T-cell (primary cell): ENCODE data around the gene ATG3. TPM values are rescaled to one million over a fixed set of nuclear protein-coding genes. Genes with fewer than 3 reads are reported as not detected.

ENCODE experiments used
- ATAC-seq, 4 experiments: fragments of 200-7000 bp in 3 of 4; fragments of 150-1000 bp in 1 of 4; cut with Tn5 transposase; replicated peaks in 1 of 4; 1 replicate in 3 of 4; 2 replicates in 1 of 4; pipeline ENCODE4 v1.10.0; 2021; ENCODE audit warnings: moderate library complexity in 3 of 4, mild to moderate bottlenecking in 2 of 4, moderate number of reproducible peaks in 1 of 4
- CTCF ChIA-PET, 2 donors: fragments of 300-600 bp; sonication (Branson Sonifier 250); formaldehyde crosslinking; loops; one replicate each; lab custom pipeline; 2022; ENCODE audit warnings: antibody characterized with exemption in 2 of 2; lab: Charles Lee
- POLR2A ChIA-PET, 2 donors: fragments of 300-600 bp; sonication (Branson Sonifier 250); formaldehyde crosslinking; loops; one replicate each; lab custom pipeline; 2022; ENCODE audit warnings: antibody characterized with exemption in 2 of 2; lab: Charles Lee
- DNase-seq, 35 experiments: peaks; one replicate each; pipeline versions ENCODE4 v3.0.0 to v3.0.0-alpha.2; 2013 to 2023
- H3K27ac ChIP-seq: one replicate; pipeline ENCODE4 v1.5.1; 2013; ENCODE audit warnings: low read length
- H3K27me3 ChIP-seq, 2 experiments: replicated peaks in 1 of 2; 1 replicate in 1 of 2; 2 replicates in 1 of 2; pipeline versions ENCODE4 v1.6.1 to v1.7.0; 2013; ENCODE audit warnings: low read length in 1 of 2, mixed read lengths in 1 of 2; ENCODE audit not compliant: control insufficient read depth in 2 of 2, insufficient read depth in 2 of 2; ENCODE audit errors: extremely low read depth in 1 of 2
- H3K36me3 ChIP-seq, 2 donors: 1 replicate in 1 of 2; 2 replicates in 1 of 2; pipeline versions ENCODE4 v1.6.1 to v1.7.0; 2013; ENCODE audit warnings: low read length in 1 of 2; ENCODE audit not compliant: control insufficient read depth in 2 of 2, insufficient read depth in 1 of 2; ENCODE audit errors: extremely low read depth in 1 of 2
- H3K4me1 ChIP-seq, 2 experiments: 1 replicate in 1 of 2; 2 replicates in 1 of 2; pipeline versions ENCODE4 v1.6.1 to v1.7.0; 2013; ENCODE audit warnings: low read length in 2 of 2, mixed read lengths in 1 of 2; ENCODE audit not compliant: insufficient read depth in 2 of 2, control insufficient read depth in 1 of 2; ENCODE audit errors: extremely low read depth in 1 of 2
- H3K4me3 ChIP-seq, 2 donors: 1 replicate in 1 of 2; 2 replicates in 1 of 2; pipeline versions ENCODE4 v1.5.1 to v1.7.0; 2013; ENCODE audit warnings: mild to moderate bottlenecking in 2 of 2, low read length in 1 of 2, moderate library complexity in 1 of 2; ENCODE audit not compliant: control insufficient read depth in 1 of 2; ENCODE audit errors: extremely low read depth in 1 of 2
- H3K9me3 ChIP-seq: 2 replicates; pipeline ENCODE4 v1.7.0; 2013
- H3K27ac Mint-ChIP-seq, 2 donors: one replicate each; pipeline ENCODE4 v1.8.0; 2020 to 2021; ENCODE audit warnings: mild to moderate bottlenecking in 2 of 2, mixed read lengths in 2 of 2
- H3K27me3 Mint-ChIP-seq, 2 donors: one replicate each; pipeline ENCODE4 v1.8.0; 2021 to 2022; ENCODE audit warnings: mixed read lengths in 2 of 2
- H3K36me3 Mint-ChIP-seq: one replicate; pipeline ENCODE4 v1.8.0; 2021; ENCODE audit warnings: mixed read lengths
- H3K4me1 Mint-ChIP-seq, 3 donors: one replicate each; pipeline ENCODE4 v1.8.0; 2020 to 2022; ENCODE audit warnings: mixed read lengths in 3 of 3, mild to moderate bottlenecking in 1 of 3
- H3K4me3 Mint-ChIP-seq, 3 donors: one replicate each; pipeline ENCODE4 v1.8.0; 2020 to 2022; ENCODE audit warnings: mild to moderate bottlenecking in 3 of 3, mixed read lengths in 3 of 3, moderate library complexity in 3 of 3
- H3K9me3 Mint-ChIP-seq, 3 donors: one replicate each; pipeline ENCODE4 v1.8.0; 2020 to 2022; ENCODE audit warnings: mixed read lengths in 3 of 3
- WGBS: methylation state at CpG from one replicate; pipeline ENCODE4 v1.1.5; 2013; ENCODE audit warnings: missing lambda C conversion rate; ENCODE audit not compliant: insufficient coverage; 5-methylcytosine and 5-hydroxymethylcytosine counted together
- total RNA-seq, 35 experiments: library from RNA in 6 of 35; stranded (reverse) in 6 of 35; fragments of 120-200 nt in 1 of 35; gene quantifications; one replicate each; pipeline versions ENCODE4 v1.2.1 to v1.2.4 and lab custom pipeline; 2013 to 2026

ATG3 gene
- total RNA-seq, 5 donors from 2014 or later (not counting 1 experiment from before 2014, with no cell fraction given): 40.5 to 51.1 (median 49.0) TPM

GRCh38 chr3:112602217-112602838 is 40.6 kb upstream of the ATG3 start:
- ATAC-seq (no peak), DNase-seq (no peak)
- Histone ChIP-seq H3K27me3 (no peaks in the 10 kb centered on the region), H3K4me3 (no peak overlapping the region), H3K36me3 (no peaks in the 10 kb centered on the region), H3K4me1 (peaks cover 0 to 5% of the 10 kb centered on the region in 2 experiments), H3K9me3 (no peaks in the 10 kb centered on the region), H3K27ac (no peak overlapping the region)
- H3K4me1 Mint-ChIP-seq: peaks cover 0 to 20% (median 8%) of the 10 kb centered on the region in 3 donors
- H3K36me3 Mint-ChIP-seq: peaks cover 11% of the 10 kb centered on the region
- POLR2A ChIA-PET: no interaction called here
- peaks cover 0 to 1% of the 10 kb centered on the region in 2 donors for H3K27me3 Mint-ChIP-seq
- H3K4me3 Mint-ChIP-seq: no peak overlapping the region
- no peak overlapping the region for H3K27ac Mint-ChIP-seq
- CTCF ChIA-PET: no interaction called here
- no peaks in the 10 kb centered on the region for H3K9me3 Mint-ChIP-seq

DNA sequence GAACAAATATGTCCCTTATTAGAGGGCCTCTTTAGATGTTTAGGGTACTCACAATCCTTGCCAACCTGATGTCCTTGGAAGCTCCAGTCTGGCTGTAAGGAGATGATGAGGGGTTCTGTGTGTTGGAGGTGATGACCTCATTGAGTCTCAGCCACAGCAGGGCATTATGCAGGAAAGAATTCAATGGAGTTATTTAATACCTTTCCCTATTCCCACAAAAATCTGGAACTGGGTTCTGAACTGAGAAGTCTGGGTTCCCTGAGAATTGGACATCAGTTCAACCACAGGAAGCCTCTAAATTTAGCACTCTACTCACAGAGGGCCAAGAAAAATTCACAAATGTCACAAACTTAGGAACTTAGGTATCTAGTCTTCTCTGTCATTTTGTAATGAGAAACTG is 37.0 kb upstream of the ATG3 start:
- no peaks in the 10 kb centered on the region for H3K9me3 Mint-ChIP-seq
- H3K27me3 ChIP-seq: no peaks in the 10 kb centered on the region
- ChIA-PET POLR2A (no interaction called here), CTCF (no interaction called here)
- peaks cover 24% of the 10 kb centered on the region for H3K36me3 Mint-ChIP-seq
- ATAC-seq: no peak
- no peaks in the 10 kb centered on the region for H3K27me3 Mint-ChIP-seq
- no peak for DNase-seq
- no peaks in the 10 kb centered on the region for H3K4me1 ChIP-seq
- H3K4me1 Mint-ChIP-seq: peaks cover 0 to 10% (median 1%) of the 10 kb centered on the region in 3 donors
- no peaks in the 10 kb centered on the region for H3K9me3 ChIP-seq
- no peak overlapping the region for H3K27ac ChIP-seq
- no peak overlapping the region for H3K27ac Mint-ChIP-seq
- H3K36me3 ChIP-seq: peaks cover 0 to 2% of the 10 kb centered on the region in 2 donors
- H3K4me3 ChIP-seq: no peak overlapping the region
- H3K4me3 Mint-ChIP-seq: no peak overlapping the region

GRCh38 chr3:112597945-112598344 is 36.2 kb upstream of the ATG3 start:
- H3K9me3 ChIP-seq: no peaks in the 10 kb centered on the region
- H3K27me3 Mint-ChIP-seq: no peaks in the 10 kb centered on the region
- H3K36me3 ChIP-seq: peaks cover 0 to 8% of the 10 kb centered on the region in 2 donors
- no CpG with 5 or more reads among the region's 2 CpGs for WGBS
- H3K9me3 Mint-ChIP-seq: peaks cover 0 to 3% (median under 1%) of the 10 kb centered on the region in 3 donors
- H3K4me3 ChIP-seq: no peak overlapping the region
- peaks cover 0 to 10% (median 1%) of the 10 kb centered on the region in 3 donors for H3K4me1 Mint-ChIP-seq
- ATAC-seq: no peak
- H3K4me1 ChIP-seq: no peaks in the 10 kb centered on the region
- no peak overlapping the region for H3K27ac ChIP-seq
- ChIA-PET CTCF (interaction anchor here in 1 of 2 donors (1.2 kb wide), 1 partner anchor 15 kb away, joined by 3 read pairs; no protein-coding TSS in a partner anchor), POLR2A (interaction anchor here in 1 of 2 donors (0.6 kb wide), 1 partner anchor 449 kb away, joined by 6 read pairs; no protein-coding TSS in a partner anchor)
- H3K27me3 ChIP-seq: no peaks in the 10 kb centered on the region
- DNase-seq: no peak
- no peak overlapping the region for H3K4me3 Mint-ChIP-seq
- H3K27ac Mint-ChIP-seq: no peak overlapping the region
- H3K36me3 Mint-ChIP-seq: peaks cover 30% of the 10 kb centered on the region

DNA sequence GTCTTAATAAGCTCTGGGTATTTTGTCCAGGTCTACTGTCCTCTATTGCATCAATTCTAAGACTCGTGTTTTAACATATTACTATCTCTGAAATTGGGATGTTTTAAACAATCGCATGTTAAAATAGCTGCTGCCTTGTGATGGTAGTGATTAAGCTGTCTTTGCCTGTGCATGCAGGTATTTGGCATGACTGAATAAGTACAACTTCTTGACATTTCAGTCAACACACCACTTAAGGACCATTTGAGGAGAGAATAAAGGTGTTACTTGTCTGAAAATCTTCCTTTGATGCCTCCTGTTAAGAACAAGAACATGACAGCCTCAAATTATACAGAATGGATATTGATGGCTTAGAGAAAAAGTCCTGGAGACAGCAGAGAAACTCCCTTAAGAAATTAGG is 33.1 kb upstream of the ATG3 start:
- DNase-seq (no peak), ATAC-seq (no peak)
- POLR2A ChIA-PET: interaction anchor here (0.6 to 0.7 kb wide), 3 partner anchors 274 to 717 kb away, joined by 3 to 12 read pairs (median 4); no protein-coding TSS in a partner anchor
- peaks cover 59% of the 10 kb centered on the region for H3K36me3 Mint-ChIP-seq
- H3K27ac Mint-ChIP-seq: no peak overlapping the region
- peaks cover 4 to 11% (median 6%) of the 10 kb centered on the region in 3 donors for H3K9me3 Mint-ChIP-seq
- Histone ChIP-seq H3K9me3 (no peaks in the 10 kb centered on the region), H3K4me3 (no peak overlapping the region), H3K27me3 (no peaks in the 10 kb centered on the region), H3K36me3 (peaks cover 0 to 10% of the 10 kb centered on the region in 2 donors), H3K4me1 (no peaks in the 10 kb centered on the region), H3K27ac (no peak overlapping the region)
- H3K4me1 Mint-ChIP-seq: peaks cover 2 to 18% (median 3%) of the 10 kb centered on the region in 3 donors
- no peaks in the 10 kb centered on the region for H3K27me3 Mint-ChIP-seq
- no peak overlapping the region for H3K4me3 Mint-ChIP-seq
- WGBS: no CpG with 5 or more reads among the region's 2 CpGs
- CTCF ChIA-PET: interaction anchor here (0.7 to 1.0 kb wide), 2 partner anchors 10 to 12 kb away, joined by 3 read pairs; no protein-coding TSS in a partner anchor

- H3K36me3 ChIP-seq: peaks cover 0 to 10% of the 10 kb centered on the region in 2 donors
- Mint-ChIP-seq H3K9me3 (peaks cover 4 to 11% (median 6%) of the 10 kb centered on the region in 3 donors), H3K4me1 (peaks cover 3 to 18% (median 3%) of the 10 kb centered on the region in 3 donors), H3K36me3 (peaks cover 67% of the 10 kb centered on the region), H3K4me3 (no peak overlapping the region), H3K27me3 (no peaks in the 10 kb centered on the region), H3K27ac (no peak overlapping the region)
- no peak overlapping the region for H3K27ac ChIP-seq
- DNase-seq: no peak
- ChIA-PET CTCF (no interaction called here), POLR2A (no interaction called here)
- no peak for ATAC-seq
- H3K27me3 ChIP-seq: no peaks in the 10 kb centered on the region
- H3K4me3 ChIP-seq: no peak overlapping the region
- no peaks in the 10 kb centered on the region for H3K9me3 ChIP-seq
- H3K4me1 ChIP-seq: no peaks in the 10 kb centered on the region
Observed at GRCh38 chr3:112593258-112593657, 31.5 kb upstream of the ATG3 start.

DNA sequence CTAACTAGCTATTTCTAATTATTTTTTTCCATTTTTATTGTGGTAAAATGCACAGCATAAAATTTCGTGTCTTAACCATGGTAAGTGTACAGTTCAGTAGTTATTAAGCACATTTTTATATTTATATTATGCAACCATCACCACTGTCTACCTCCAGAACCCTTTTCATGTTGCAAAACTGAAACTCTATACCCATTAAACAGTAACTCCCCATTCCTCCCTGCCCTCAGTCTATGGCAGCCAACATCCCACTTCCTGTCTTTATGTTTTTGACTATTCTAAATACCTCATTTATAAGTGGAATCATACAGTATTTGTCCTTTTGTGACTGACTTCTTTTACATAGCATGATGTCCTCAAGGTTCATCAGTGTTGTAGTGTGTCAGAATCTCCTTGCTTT is 25.6 kb upstream of the ATG3 start:
- peaks cover 3 to 15% (median 12%) of the 10 kb centered on the region in 3 donors for H3K4me1 Mint-ChIP-seq
- no peak overlapping the region for H3K4me3 ChIP-seq
- peaks cover 0 to 3% (median 2%) of the 10 kb centered on the region in 3 donors for H3K9me3 Mint-ChIP-seq
- CTCF ChIA-PET: interaction anchor here in 1 of 2 donors (0.8 kb wide), 1 partner anchor 254 kb away, joined by 4 read pairs; no protein-coding TSS in a partner anchor
- peaks cover 2 to 34% of the 10 kb centered on the region in 2 donors for H3K36me3 ChIP-seq
- DNase-seq (no peak), ATAC-seq (no peak)
- H3K27ac Mint-ChIP-seq: no peak overlapping the region
- no peak overlapping the region for H3K27ac ChIP-seq
- H3K9me3 ChIP-seq: no peaks in the 10 kb centered on the region
- H3K27me3 ChIP-seq: no peaks in the 10 kb centered on the region
- POLR2A ChIA-PET: no interaction called here
- WGBS: no CpG with 5 or more reads among the region's 1 CpG
- H3K36me3 Mint-ChIP-seq: peaks cover 79% of the 10 kb centered on the region
- H3K27me3 Mint-ChIP-seq: no peaks in the 10 kb centered on the region
- H3K4me3 Mint-ChIP-seq: no peak overlapping the region
- H3K4me1 ChIP-seq: no peaks in the 10 kb centered on the region
